OCI-M2 (cell line): ENCODE data around the gene TJP1.
"Not testable (repeated sequence)": the region's sequence is repeated elsewhere in the genome, so short reads cannot be mapped to it uniquely, and the experiment has no call there.

ENCODE experiments used
- DNase-seq: peaks from one replicate; lab custom pipeline; 2025; ENCODE audit not compliant: unreplicated experiment; lab: John Stamatoyannopoulos, UW

Gene TJP1

DNA sequence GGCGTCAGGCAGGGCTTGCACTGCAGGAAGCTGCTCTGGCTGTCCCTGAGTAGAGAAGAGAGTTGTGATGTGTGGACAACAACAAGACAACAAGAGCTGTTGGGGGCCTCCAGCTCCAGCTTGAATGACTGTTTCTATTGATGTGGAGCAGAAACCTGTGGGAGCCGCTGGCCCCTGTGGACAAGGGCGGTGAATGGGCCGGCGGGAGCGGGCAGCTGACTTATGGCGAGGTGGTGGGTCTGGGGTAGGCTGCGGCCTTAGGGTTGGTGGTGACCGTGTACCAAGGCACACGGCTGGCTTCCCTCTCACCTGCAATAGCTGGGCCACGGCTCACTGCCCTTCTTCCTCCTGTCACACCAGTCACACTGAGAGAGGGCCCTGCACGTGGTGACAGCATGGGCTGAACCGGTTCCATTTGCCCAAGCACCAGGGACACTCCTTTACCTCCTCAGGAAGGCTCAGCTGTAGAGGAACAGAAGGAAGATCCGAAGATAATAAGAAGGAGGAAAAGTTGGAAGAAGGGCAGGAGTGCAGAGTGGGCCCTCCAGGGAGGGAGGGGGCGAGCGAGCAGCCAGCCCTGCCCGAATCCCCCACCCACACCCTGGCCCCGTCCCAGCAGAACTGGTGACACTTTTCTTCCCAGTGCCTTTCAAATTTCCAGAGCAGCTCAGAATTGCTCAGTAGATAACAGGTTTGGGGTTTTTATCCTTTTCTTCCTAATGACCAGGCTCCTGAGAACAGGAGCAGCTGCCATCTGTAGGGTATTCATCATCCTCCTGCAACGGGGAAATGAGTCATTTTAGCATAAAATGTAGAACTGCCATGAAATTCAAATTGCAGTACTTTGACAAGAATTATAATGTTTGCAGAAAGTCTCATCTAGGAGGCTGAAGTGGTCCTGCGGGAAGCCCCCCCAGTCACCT lies 136.9 kb downstream of the TJP1 start:
- no peak for DNase-seq

DNA sequence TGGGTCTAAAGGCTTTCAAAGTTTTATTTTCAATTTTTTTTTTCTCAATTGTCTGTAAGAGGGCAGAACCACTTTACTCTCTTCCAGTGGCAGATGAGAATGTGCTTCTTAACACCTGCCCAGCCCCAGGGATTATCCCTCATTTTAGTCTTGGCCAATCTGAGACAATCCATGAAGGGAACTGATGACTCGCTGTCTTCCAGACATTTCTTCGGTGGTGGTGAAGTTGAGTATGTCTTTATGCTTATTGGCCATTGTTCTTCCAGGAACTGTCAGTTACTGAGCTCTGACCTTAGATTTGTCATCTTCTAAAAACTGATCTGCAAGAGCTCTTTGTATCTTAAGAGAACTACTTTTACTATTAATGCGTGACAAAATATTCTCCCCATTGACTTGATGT lies 139.5 kb downstream of the TJP1 start:
- no peak for DNase-seq

DNA sequence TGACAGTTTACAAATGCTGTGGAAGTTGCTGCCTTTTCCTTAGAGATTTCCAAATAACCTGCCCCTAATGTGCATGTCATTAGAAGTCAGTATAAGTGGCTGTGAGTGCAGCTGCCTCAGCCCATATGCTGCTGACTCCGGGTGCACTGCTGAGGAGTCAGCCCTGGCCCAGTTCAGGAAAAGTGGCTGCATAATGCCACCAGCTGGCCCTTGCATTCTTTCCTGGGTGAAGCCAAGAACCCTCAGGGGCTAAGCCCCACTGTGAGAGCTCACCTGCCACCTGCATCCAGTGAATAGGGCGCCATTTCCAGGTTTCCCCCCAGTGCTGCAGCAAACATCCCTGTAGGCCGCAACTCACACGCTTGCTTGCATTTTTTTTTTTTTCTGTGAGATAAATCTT lies 139.9 kb downstream of the TJP1 start:
- DNase-seq: no peak

GRCh38 chr15:29681946-29682345 lies 140.3 kb downstream of the TJP1 start:
- no peak for DNase-seq

DNA sequence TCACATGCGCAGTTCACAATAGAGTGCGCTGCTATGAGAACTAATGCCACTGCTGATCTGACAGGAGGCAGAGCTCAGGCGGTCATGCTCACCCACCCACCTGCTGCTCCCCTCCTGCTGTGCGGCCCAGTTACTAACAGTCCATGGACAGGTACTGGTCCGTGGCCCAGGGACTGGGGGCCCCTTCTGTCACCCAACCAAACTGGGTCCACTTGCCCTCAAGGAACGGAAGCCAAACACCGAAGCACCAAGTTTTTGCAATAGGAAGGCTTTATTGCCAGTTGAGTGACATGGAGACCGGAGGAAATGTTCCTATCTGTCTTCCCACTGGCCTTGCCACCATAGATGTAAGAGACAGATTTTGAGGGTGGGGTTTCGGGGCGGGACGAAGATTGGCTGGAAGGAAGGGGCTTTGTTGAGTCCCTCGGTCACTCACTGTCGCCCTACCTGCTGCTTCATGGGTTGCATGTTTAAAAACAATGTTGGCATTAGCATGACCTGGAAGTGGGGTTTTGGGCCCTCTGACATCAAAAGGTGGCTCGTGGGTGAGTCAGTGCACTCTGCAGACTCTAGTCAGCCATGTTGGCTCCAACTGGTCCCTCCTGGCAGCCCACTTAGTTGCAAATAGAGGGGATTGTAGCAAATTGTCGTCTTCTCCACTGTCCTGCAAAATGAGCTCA lies 141.0 kb downstream of the TJP1 start:
- DNase-seq: no peak

DNA sequence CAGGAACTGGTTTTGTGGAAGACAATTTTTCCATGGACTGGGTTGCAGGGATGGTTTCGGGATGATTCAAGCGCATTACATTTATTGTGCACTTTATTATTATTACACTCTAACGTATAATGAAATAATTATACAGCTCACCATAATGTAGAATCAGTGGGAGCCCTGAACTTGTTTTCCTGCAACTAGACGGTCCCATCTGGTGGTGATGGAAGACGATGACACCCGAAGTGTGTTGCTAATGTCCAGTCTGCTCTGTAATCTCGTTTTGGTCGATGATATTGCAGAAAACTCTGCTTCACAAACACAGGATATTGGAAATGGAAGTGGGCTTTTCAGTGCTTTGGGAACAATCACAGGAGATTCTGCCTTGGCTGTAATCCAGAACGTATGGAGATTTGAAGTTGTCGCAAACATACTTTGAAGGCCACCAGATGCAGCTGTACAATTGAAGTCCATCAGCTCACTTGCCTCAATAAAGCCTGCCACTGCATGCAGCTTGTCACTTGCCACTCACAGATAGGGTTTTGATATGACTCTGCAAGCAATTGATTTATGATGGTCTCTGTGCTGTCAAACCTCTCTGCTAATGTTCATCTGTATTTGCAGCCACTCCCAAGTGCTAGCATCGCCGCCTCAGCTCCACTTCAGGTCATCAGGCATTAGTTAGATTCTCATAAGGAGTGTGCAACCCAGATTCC lies 141.7 kb downstream of the TJP1 start:
- no peak for DNase-seq

GRCh38 chr15:29678504-29679034 lies 143.7 kb downstream of the TJP1 start:
- no peak for DNase-seq

DNA sequence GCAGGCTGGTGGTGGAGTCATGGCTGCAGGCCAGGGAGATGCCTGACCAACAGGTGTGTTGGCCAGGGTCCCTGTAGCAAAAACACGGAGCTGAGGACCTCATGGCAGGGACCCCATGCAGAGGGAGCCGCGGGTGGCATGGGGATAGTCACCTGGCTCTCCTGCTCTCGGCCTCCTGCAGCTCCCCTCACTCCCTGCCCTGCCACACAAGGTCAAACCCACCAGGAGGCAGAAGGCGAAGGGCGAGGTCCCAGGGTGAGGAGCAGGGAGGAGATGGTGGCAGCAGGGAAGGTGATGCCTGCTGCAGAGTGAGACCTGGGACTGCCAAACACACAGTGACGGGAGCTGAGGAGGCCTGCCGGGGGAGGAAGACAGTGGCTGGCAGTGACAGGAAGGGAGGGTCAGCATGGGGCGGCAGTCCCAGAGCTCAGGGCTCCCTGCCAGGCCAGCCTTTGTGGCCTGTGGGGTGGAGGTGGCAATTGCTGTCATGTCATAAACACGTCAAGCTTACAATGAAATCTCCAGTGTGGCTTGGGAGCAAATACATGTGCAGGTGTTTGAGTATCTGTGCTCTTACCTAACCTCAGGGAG lies 144.3 kb downstream of the TJP1 start:
- no peak for DNase-seq

DNA sequence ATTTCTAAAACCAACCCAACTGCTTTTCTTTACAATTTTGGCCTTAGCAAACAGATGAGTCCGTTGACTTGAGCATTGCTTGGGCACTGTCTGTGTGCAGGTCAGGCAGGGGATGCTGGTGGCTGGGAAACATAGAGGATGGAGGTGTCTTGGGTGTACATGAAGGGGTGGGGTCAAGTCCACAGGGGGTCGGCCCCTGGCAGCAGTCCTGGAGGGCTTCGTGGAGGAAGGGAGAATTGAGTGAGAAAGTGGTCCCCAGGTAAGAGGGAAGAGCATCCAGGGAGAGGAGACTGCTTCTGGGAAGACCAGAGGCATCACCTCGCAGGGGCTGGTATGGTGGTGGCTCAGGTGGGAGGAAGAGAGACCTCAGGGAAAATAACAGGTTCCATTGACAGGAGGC lies 144.8 kb downstream of the TJP1 start:
- DNase-seq: no peak

GRCh38 chr15:29676961-29677402 lies 145.3 kb downstream of the TJP1 start:
- no peak for DNase-seq

- not testable (repeated sequence) for DNase-seq
Observed at GRCh38 chr15:29676374-29676960, 145.8 kb downstream of the TJP1 start.

- no peak for DNase-seq
Observed at GRCh38 chr15:29675791-29676301, 146.4 kb downstream of the TJP1 start.

- DNase-seq: no peak
Observed at GRCh38 chr15:29674661-29675533, 147.4 kb downstream of the TJP1 start.

DNA sequence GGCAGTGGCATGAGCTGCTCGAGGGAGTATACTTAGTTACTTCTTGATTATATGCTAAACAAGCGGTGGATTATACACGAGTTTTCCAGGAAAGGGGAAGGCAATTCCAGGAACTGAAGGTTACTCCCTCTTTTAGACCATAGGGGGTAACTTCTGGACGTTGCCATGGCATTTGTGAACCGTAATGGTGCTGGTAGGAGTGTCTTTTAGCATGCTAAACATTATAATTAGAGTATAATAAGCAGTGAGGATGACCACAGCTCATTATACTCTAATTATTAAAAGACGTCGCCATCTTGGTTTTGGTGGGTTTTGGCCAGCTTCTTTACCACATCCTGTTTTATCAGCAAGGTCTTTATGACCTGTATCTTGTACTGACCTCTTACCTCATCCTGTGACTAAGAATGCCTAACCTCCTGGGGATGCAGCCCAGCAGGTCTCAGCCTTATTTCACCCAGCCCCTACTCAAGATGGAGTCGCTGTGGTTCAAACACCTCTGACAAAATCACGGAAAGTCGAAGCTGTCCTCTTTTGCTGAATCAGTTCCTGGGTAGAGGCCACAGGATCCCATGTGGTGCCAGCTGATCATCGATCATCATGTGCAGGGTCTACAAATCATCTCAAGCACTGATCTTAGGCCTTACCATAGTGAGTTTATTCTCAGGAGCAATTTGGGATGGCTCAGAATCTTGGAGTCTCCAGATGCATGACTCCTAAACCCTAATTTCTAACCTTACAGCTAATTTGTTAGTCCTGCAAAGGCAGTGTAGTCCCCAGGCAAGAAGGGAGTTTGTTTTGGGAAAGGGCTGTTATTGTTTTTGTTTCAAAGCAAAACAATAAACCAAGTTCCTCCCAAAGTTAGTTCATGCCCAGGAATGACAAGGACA lies 149.1 kb downstream of the TJP1 start:
- DNase-seq: no peak

DNA sequence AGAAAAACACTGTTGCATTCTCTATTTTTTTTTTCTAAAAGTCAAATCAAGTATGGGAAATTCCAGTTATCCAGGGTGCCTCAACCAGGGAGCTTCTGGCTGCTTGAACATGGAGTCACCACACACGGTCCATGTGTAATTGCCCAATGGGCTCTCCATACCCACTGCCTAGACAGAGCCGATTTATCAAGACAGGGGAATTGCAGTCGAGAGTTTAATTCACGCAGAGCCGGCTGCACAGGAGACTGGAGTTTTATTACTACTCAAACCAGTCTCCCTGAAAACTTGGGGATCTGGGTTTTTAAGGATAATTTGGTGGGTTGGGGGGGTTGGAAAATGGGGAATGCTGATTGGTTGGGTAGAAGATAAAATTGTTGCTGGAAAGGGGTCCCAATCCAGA lies 149.8 kb downstream of the TJP1 start:
- DNase-seq: no peak

- DNase-seq: not testable (repeated sequence)
Observed at GRCh38 chr15:29672046-29672445, 150.2 kb downstream of the TJP1 start.

- no peak for DNase-seq
Observed at GRCh38 chr15:29670998-29671981, 151.0 kb downstream of the TJP1 start.
